NCI-H1105 (cell line): Measurements from ENCODE around the gene HBB.
"Not testable (repeated sequence)": the region's sequence is repeated elsewhere in the genome, so short reads cannot be mapped to it uniquely, and the experiment has no call there.

ENCODE experiments used
- DNase-seq: peaks from one replicate; lab custom pipeline; 2025; lab: John Stamatoyannopoulos, UW

The HBB gene

GRCh38 chr11:5226732-5227310 is at the start of gene HBB:
Gene HBB, minus strand, starts transcription at chr11:5227071. Its CDS starts 50 bp downstream, at chr11:5227021.
- no peak for DNase-seq

GRCh38 chr11:5275369-5276110 is 48.7 kb upstream of the HBB start:
- DNase-seq: no peak

DNA sequence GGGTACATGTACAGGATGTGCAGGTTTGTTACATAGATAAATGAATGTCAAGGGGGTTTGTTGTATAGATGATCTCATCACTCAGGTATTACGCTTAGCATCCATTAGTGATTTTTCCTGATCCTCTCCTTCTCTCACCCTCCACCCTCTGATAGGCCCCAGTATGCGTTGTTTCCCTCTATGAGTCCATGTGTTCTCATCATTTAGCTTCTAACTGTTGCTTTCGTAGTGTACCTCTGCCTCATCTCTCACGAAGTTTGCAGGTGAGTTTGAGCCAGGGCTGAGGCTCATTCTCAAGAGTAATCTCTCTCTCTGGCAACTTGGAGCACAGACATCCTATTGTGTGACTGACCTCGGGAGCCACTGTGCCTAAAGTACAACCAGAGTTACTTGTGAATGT is 47.5 kb upstream of the HBB start:
- DNase-seq: no peak

- DNase-seq: no peak
These were observed 45.6 kb upstream of the HBB start for GRCh38 chr11:5272395-5273017.

GRCh38 chr11:5269715-5270147 is 42.9 kb upstream of the HBB start, which contains the start of gene HBE1:
Gene HBE1, minus strand, starts transcription at chr11:5269945. Its CDS starts 55 bp downstream, at chr11:5269890.
- no peak for DNase-seq

GRCh38 chr11:5267033-5267563 is 40.2 kb upstream of the HBB start:
- no peak for DNase-seq

- DNase-seq: no peak
These were observed 39.7 kb upstream of the HBB start for GRCh38 chr11:5266609-5267008.

GRCh38 chr11:5265832-5266231 is 39.0 kb upstream of the HBB start:
- DNase-seq: no peak

DNA sequence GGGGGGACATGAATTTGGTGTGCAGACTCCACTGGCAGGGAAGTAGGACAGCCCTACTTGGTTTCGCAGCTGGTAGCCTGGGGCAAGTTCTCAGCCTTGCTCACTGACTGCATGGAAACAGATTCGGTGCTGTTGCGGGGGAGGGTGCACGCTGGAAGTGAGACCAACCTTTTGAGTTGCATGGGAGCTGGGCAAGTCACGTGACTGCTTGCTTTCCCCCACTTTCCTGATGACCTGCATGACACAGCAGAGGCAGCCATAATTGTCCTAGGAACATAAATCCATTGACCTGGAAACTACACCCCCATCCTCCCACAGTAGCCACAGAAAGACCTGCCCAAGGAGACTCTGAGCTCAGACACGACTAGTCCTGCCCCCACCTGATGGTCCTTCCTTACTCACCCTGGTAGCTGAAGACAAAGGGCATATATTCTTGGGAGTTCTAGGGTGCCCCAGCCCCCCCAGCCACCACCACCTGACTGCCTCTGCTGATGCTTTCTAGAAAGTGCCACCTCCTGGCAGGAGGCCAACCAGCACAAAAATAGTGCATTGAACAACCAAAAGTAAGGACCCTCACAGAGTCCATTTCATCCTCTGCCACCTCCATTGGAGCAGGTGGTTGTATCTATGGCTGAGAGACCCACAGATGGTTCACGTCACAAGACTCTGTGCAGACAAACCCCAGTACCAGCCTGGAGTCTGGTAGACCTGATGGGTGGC is 31.8 kb upstream of the HBB start:
- no peak for DNase-seq

GRCh38 chr11:5257296-5257695 is 30.4 kb upstream of the HBB start:
- DNase-seq: no peak

DNA sequence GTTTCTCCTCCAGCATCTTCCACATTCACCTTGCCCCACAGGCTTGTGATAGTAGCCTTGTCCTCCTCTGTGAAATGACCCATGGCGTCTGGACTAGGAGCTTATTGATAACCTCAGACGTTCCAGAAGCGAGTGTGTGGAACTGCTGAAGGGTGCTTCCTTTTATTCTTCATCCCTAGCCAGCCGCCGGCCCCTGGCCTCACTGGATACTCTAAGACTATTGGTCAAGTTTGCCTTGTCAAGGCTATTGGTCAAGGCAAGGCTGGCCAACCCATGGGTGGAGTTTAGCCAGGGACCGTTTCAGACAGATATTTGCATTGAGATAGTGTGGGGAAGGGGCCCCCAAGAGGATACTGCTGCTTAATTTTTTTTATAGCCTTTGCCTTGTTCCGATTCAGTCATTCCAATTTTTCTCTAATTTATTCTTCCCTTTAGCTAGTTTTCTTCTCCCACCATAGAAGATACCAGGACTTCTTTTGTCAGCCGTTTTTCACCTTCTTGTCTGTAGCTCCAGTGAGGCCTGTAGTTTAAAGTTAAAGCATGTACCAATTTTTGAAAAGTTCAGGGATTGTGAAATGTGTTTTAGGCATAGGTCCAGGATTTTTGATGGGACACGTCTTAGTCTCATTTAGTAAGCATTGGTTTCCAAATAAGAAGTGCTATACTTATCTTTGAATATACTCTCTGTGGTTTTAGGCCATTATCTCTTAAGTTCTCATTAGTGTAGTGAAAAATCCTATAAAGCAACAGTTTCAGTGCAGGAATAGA is 28.0 kb upstream of the HBB start, which contains the start of gene HBG2:
Gene HBG2, minus strand, starts transcription at position 136 of the 768 bp plus-strand sequence. Its CDS starts 53 bp downstream, at position 83.
- not testable (repeated sequence) for DNase-seq

DNA sequence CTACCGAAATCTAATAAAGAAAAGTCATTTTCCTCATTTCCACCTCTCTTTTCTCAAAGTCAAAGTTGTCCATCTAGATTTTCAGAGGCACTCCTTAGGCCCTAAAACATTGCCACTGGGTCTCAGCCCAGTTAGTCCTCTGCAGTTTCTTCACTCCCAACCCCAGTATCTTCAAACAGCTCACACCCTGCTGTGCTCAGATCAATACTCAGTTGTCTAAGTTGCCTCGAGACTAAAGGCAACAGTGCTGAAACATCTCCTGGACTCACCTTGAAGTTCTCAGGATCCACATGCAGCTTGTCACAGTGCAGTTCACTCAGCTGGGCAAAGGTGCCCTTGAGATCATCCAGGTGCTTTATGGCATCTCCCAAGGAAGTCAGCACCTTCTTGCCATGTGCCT is 27.2 kb upstream of the HBB start:
- DNase-seq: not testable (repeated sequence)

DNA sequence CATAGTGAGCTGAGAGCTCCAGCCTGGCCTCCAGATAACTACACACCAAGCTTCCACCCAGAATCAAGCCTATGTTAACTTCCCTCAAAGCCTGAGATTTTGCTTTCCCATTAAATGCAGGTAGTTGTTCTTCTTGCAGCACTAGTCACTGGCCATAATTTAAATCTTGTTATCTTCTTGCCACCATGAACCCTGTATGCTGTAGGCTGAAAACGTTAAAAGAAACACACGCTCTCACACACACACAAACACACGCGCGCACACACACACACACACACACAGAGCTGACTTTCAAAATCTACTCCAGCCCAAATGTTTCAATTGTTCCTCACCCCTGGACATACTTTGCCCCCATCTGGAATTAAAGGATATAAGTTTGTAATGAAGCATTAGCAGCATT is 26.6 kb upstream of the HBB start:
- not testable (repeated sequence) for DNase-seq

DNA sequence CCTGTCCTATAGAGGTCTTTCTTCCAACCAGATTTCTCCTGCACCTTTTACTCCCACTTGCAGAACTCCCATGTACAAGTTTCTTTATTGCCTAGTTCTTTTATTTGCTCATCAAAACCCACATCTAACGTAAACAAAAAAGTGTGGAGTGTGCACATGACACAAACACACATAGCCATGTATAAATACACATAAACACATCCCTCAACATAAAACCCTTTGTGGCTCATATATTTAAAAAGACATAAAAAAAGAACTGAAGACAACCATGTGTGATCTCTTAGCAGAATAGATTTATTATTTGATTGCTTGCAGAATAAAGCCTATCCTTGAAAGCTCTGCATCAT is 26.0 kb upstream of the HBB start:
- no peak for DNase-seq

DNA sequence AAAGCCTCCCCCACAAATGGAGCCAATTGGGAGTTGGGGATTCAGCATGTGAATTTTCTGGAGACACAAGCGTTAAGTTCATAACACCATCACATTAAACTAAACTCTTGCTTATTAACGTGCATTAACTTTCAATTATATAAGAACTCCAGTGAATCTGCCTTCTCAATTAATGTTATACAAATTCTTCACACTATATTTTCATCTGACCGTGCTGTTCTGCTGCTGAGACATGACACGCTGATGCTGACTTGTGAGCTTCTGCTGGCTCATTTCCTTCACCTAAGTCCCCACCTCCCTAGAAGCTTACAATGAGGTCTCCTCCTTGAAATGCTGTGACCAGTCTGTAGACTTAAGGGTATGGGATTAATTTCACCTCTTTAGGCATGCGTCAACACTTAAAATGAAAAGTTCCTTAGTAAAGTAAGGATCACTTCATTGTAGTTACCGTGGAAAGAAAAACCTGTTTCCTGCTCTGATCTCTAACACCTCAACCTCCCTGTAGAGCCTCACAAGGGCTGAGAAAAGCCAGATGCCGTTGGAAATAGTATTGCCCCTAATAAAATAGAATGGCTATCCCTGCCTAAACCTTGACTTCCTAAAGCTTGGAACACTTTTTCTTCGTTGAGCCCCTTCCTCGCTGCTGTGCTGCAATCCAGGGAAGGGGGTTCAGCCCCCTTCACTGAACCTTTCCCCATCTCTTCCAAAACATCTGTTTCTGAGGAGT is 25.5 kb upstream of the HBB start:
- DNase-seq: no peak

DNA sequence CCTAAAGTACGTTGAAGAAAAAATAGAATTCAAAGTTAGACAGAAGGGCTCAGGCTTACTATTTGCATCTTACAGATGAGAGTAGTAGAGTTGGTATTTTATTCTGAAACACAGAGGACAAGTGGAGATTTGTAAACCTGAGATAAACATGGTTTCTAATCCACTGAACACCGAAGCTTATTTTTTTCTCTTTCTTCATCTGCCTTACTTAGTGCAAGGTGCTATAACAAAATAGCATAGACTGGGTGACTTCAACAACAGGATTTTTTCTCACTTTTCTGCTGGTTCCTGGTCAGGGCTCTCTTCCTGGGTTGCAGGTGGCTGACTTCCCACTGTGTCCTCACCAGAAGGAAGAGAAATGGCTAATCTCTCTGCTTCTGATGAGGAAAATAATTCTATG is 24.9 kb upstream of the HBB start:
- no peak for DNase-seq

DNA sequence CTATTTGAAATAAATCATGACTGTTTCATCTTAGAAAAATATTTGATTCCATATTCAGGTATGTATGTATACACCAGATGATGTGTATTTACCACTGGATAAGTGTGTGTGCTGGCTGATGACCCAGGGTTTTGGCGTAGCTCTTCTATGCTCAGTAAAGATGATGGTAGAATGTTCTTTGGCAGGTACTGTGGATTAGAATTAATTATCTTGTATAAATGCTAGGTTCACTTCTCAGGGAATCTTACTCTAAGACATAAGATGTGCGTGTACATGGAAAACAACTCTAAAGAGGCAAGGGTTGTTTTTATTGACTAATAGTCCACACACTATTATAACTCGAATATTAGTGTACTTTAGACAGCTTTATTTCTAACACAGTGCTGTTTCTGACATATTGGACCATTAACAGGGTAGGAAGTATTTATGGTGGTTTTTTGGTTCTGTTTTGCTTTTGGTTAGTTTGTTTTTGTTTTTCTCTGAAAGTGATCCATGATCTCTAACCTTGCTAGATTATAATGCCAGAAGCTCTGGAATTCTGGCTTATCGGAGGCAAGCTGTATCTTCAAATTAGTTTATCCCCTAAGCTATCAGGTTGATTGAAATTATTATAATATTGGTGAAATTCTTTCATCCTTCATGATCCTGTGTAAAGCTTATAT is 23.8 kb upstream of the HBB start:
- no peak for DNase-seq

DNA sequence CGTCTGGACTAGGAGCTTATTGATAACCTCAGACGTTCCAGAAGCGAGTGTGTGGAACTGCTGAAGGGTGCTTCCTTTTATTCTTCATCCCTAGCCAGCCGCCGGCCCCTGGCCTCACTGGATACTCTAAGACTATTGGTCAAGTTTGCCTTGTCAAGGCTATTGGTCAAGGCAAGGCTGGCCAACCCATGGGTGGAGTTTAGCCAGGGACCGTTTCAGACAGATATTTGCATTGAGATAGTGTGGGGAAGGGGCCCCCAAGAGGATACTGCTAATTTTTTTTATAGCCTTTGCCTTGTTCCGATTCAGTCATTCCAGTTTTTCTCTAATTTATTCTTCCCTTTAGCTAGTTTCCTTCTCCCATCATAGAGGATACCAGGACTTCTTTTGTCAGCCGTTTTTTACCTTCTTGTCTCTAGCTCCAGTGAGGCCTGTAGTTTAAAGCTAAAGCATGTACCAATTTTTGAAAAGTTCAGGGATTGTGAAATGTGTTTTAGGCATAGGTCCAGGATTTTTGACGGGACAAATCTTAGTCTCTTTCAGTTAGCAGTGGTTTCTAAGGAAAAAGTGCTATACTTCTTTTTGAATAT is 23.0 kb upstream of the HBB start, which contains the start of gene HBG1:
Gene HBG1, minus strand, starts transcription at position 51 of the 590 bp plus-strand sequence. CDS start 53 bp downstream, outside the sequence.
- not testable (repeated sequence) for DNase-seq

- not testable (repeated sequence) for DNase-seq
These were observed 21.6 kb upstream of the HBB start for GRCh38 chr11:5248498-5248897.
